MM.1S (cell line): ENCODE results near the gene MRPS33.

ENCODE experiments used
- DNase-seq: peaks from one replicate; pipeline ENCODE4 v3.0.0-alpha.2; 2015
- H2AFZ ChIP-seq: fragments of 300-600 bp; sonication (generic); 2 replicates; pipeline ENCODE4 v1.6.0; 2016; ENCODE audit warnings: antibody characterized with exemption, low read length
- H3F3A ChIP-seq: fragments of 300-600 bp; sonication (generic); 2 replicates; pipeline ENCODE4 v1.6.1; 2016; ENCODE audit warnings: mild to moderate bottlenecking, antibody characterized with exemption, low read length, moderate library complexity, mixed read lengths; ENCODE audit not compliant: insufficient read depth
- H3K27ac ChIP-seq: fragments of 300-600 bp; sonication (generic); 2 replicates; pipeline ENCODE4 v1.5.1; 2016; ENCODE audit warnings: mild to moderate bottlenecking, low read length
- H3K27me3 ChIP-seq: fragments of 300-600 bp; sonication (generic); replicated peaks from 2 replicates; pipeline ENCODE4 v1.6.0; 2016; ENCODE audit warnings: low read length; ENCODE audit not compliant: insufficient read depth
- H3K36me3 ChIP-seq: fragments of 300-600 bp; sonication (generic); replicated peaks from 2 replicates; pipeline ENCODE4 v1.6.1; 2016; ENCODE audit warnings: mild to moderate bottlenecking, low read length, mixed read lengths; ENCODE audit not compliant: insufficient read depth
- H3K4me1 ChIP-seq: fragments of 300-600 bp; sonication (generic); 2 replicates; pipeline ENCODE4 v1.6.1; 2016; ENCODE audit warnings: low read length, mixed read lengths
- H3K4me2 ChIP-seq: fragments of 300-600 bp; sonication (generic); 2 replicates; pipeline ENCODE4 v1.6.0; 2016; ENCODE audit warnings: low read depth, low read length
- H3K4me3 ChIP-seq: fragments of 300-600 bp; sonication (generic); 2 replicates; pipeline ENCODE4 v1.5.1; 2016; ENCODE audit warnings: low read length, mixed read lengths
- H3K79me2 ChIP-seq: fragments of 300-600 bp; sonication (generic); 2 replicates; pipeline ENCODE4 v1.6.1; 2016; ENCODE audit warnings: mixed run types, low read length, mixed read lengths
- H3K9ac ChIP-seq: fragments of 300-600 bp; sonication (generic); 2 replicates; pipeline ENCODE4 v1.6.1; 2016; ENCODE audit warnings: low read length, mixed read lengths
- H3K9me2 ChIP-seq: fragments of 300-600 bp; sonication (generic); replicated peaks from 2 replicates; pipeline ENCODE4 v1.6.1; 2016; ENCODE audit warnings: mild to moderate bottlenecking, low read length, mixed read lengths; ENCODE audit not compliant: insufficient read depth
- H3K9me3 ChIP-seq: fragments of 300-600 bp; sonication (generic); replicated peaks from 2 replicates; pipeline ENCODE4 v1.6.1; 2016; ENCODE audit warnings: mild to moderate bottlenecking, low read length, mixed read lengths; ENCODE audit not compliant: insufficient read depth
- H4K20me1 ChIP-seq: fragments of 300-600 bp; sonication (generic); 2 replicates; pipeline ENCODE4 v1.6.1; 2016; ENCODE audit warnings: mild to moderate bottlenecking, low read length, moderate library complexity, mixed read lengths; ENCODE audit not compliant: insufficient read depth
- CTCF ChIP-seq: fragments of 300-600 bp; sonication (generic); IDR thresholded peaks from 2 replicates; pipeline ENCODE4 v1.5.1; 2016; ENCODE audit warnings: antibody characterized with exemption, low read length, mixed read lengths
- EZH2 ChIP-seq: fragments of 300-600 bp; sonication (generic); optimal IDR thresholded peaks from 2 replicates; pipeline ENCODE3; 2017; ENCODE audit warnings: low read depth, mild to moderate bottlenecking, antibody characterized with exemption, low read length, mixed read lengths
- EZH2phosphoT487 ChIP-seq: fragments of 300-600 bp; sonication (generic); IDR thresholded peaks from 2 replicates; pipeline ENCODE4 v1.6.1; 2018; ENCODE audit warnings: antibody characterized with exemption, low read length

MRPS33 gene

DNA sequence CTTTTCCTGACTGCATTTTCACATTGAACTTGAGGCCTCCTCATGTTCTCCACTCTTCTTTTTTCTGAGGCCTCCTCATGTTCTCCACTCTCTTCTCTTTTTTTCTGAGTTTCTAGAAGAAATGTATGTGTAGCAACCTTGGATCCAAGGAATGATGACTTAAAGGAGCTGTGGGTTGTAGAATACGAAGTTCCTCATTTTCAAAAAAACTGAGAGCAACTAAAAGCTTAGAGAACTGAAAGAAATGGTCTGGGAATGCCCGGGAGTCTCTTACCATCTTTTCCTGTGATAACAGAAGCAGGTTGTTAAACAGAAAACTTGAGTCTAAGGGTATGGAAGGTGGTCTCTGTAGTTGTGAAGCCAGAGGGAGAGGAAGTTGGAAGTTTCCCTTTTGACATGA lies 32.8 kb downstream of the MRPS33 start:
- H3K9me3 ChIP-seq = no peaks in the 10 kb centered on the region
- H3K4me1 ChIP-seq = no peaks in the 10 kb centered on the region
- TF ChIP-seq EZH2 (no peak), EZH2phosphoT487 (no peak), CTCF (no peak)
- H3K4me2 ChIP-seq = no peak overlapping the region
- H3K79me2 ChIP-seq = no peaks in the 10 kb centered on the region
- no peak overlapping the region for H3K9ac ChIP-seq
- DNase-seq = no peak
- H3K27me3 ChIP-seq = no peaks in the 10 kb centered on the region
- H4K20me1 ChIP-seq = no peaks in the 10 kb centered on the region
- H3K4me3 ChIP-seq = no peak overlapping the region
- H3K36me3 ChIP-seq = no peaks in the 10 kb centered on the region
- no peaks in the 10 kb centered on the region for H3K9me2 ChIP-seq
- H3F3A ChIP-seq = no peaks in the 10 kb centered on the region
- H2AFZ ChIP-seq = no peak overlapping the region
- no peak overlapping the region for H3K27ac ChIP-seq

GRCh38 chr7:140977741-140978140 lies 37.0 kb downstream of the MRPS33 start:
- no peaks in the 10 kb centered on the region for H3K27me3 ChIP-seq
- H3K36me3 ChIP-seq = no peaks in the 10 kb centered on the region
- H3K79me2 ChIP-seq = no peaks in the 10 kb centered on the region
- H3F3A ChIP-seq = no peaks in the 10 kb centered on the region
- no peak for TF ChIP-seq EZH2
- TF ChIP-seq EZH2phosphoT487 = no peak
- TF ChIP-seq CTCF = no peak
- no peaks in the 10 kb centered on the region for H4K20me1 ChIP-seq
- H3K9me2 ChIP-seq = no peaks in the 10 kb centered on the region
- no peak for DNase-seq
- H3K4me3 ChIP-seq = no peak overlapping the region
- H3K9ac ChIP-seq = no peak overlapping the region
- no peak overlapping the region for H3K27ac ChIP-seq
- no peak overlapping the region for H2AFZ ChIP-seq
- H3K4me2 ChIP-seq = no peak overlapping the region
- no peaks in the 10 kb centered on the region for H3K9me3 ChIP-seq
- H3K4me1 ChIP-seq = no peaks in the 10 kb centered on the region

- Histone ChIP-seq H3K4me1 (no peaks in the 10 kb centered on the region), H3K4me2 (no peak overlapping the region), H3K9ac (no peak overlapping the region), H3K36me3 (no peaks in the 10 kb centered on the region), H3K79me2 (no peaks in the 10 kb centered on the region), H3K4me3 (no peak overlapping the region), H3K9me2 (no peaks in the 10 kb centered on the region), H3K27me3 (no peaks in the 10 kb centered on the region), H3K9me3 (no peaks in the 10 kb centered on the region), H4K20me1 (no peaks in the 10 kb centered on the region), H3F3A (no peaks in the 10 kb centered on the region), H2AFZ (no peak overlapping the region), H3K27ac (no peak overlapping the region)
- DNase-seq = no peak
- TF ChIP-seq EZH2phosphoT487 (no peak), CTCF (no peak), EZH2 (no peak)
These were observed 41.6 kb downstream of the MRPS33 start for GRCh38 chr7:140972876-140973829.
